SK-N-MC (cell line): ENCODE results near the gene LYZL4.

Experiments used
- DNase-seq: peaks from one replicate; pipeline ENCODE4 v3.0.0-alpha.2; 2011; ENCODE audit warnings: low read depth, low spot score
- H3K27ac ChIP-seq: fragments of 200-600 bp; sonication (generic); 2 replicates; pipeline ENCODE4 v1.5.1; 2016; ENCODE audit warnings: mixed run types
- H3K36me3 ChIP-seq: fragments of 200-600 bp; sonication (generic); 2 replicates; pipeline ENCODE4 v1.6.1; 2017; ENCODE audit warnings: antibody characterized with exemption, low read length, mixed read lengths; ENCODE audit not compliant: insufficient read depth
- H3K4me3 ChIP-seq: fragments of 200-600 bp; sonication (generic); 2 replicates; pipeline ENCODE4 v1.5.1; 2016
- H3K9ac ChIP-seq: fragments of 200-600 bp; sonication (generic); 2 replicates; pipeline ENCODE4 v1.8.0; 2017; ENCODE audit warnings: mixed run types, mixed read lengths; ENCODE audit not compliant: insufficient read length
- H3K9me3 ChIP-seq: fragments of 200-600 bp; sonication (generic); 2 replicates; pipeline ENCODE4 v1.6.1; 2017; ENCODE audit warnings: low read depth, mild to moderate bottlenecking, antibody characterized with exemption, low read length, moderate library complexity, mixed read lengths
- EZH2 ChIP-seq: fragments of 200-600 bp; sonication (generic); IDR thresholded peaks from one replicate; pipeline ENCODE4 v1.6.1; 2017; ENCODE audit warnings: antibody characterized with exemption
- FOXP2 ChIP-seq: optimal IDR thresholded peaks from 2 replicates; pipeline ENCODE3; 2011; ENCODE audit warnings: mild to moderate bottlenecking, moderate library complexity; ENCODE audit not compliant: insufficient read depth; ENCODE audit errors: extremely low read length, control extremely low read depth
- POLR2AphosphoS5 ChIP-seq: IDR thresholded peaks from 2 replicates; pipeline ENCODE4 v1.6.1; 2012; ENCODE audit warnings: mild to moderate bottlenecking, low read depth, low read length, borderline replicate concordance

Gene LYZL4

DNA sequence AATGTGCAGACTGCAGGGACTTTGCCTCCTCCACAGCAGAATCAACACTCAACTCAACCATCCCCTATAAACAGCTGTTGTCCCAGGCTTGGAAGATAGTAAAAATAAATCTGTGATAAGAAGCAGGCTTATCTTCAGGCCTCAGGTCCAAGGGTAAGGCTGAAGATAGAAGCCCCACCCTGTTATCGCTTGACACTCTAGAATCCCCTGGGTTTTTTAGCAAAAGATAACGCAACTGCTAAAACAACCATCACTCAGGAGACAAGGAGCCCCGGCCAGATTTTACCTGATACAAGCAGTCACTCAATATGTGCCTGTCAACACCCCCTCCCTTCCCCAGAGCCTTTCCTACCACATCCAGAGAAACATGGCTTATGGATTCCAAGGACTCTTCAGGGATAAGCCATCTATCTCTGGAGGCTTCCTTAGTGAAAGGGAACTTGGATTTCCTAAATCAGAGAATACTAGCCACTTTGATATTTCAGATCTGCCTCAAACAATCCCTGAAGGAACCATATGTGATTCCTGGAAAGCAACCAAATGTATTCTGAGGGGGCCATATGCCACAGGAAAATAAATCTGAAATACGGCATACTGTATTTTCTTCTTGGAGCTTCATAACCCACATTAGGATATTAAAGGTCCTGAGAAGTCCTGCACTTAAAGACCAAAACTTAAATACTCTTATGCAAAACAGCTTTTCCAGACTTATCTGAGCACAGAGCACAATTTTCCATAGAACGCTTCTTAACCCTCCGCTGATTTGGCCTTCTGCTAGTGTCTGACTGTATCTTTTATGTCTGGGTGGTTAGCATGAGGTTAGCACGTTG, 60.4 kb downstream of the LYZL4 start:
- TF ChIP-seq EZH2 (no peak), POLR2AphosphoS5 (no peak), FOXP2 (no peak)
- H3K4me3 ChIP-seq, result no peak overlapping the region
- H3K9ac ChIP-seq, result no peak overlapping the region
- no peak overlapping the region for H3K27ac ChIP-seq
- no peaks in the 10 kb centered on the region for H3K36me3 ChIP-seq
- no peak for DNase-seq
- H3K9me3 ChIP-seq, result no peaks in the 10 kb centered on the region

DNA sequence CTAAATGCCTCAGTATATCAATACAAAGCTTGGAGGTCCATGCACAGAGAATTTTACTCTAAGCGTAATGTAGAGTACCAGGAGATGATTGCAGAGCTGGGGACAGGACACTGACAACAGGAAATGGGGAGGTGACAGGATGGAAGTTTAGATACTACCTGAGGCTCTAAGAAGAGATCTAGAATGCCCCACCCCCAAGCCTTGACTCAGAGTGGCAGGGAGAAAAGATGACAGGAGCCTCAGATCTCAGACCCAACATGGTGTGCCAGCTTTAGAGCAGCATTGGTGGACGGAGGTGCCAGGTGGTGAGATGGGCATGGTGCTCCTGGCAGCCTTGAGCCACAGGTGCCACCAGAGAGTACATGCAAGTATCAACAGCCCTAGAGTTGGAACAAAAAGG, 62.5 kb downstream of the LYZL4 start:
- no peak for DNase-seq
- Histone ChIP-seq H3K4me3 (no peak overlapping the region), H3K36me3 (no peaks in the 10 kb centered on the region), H3K27ac (no peak overlapping the region), H3K9ac (no peak overlapping the region), H3K9me3 (no peaks in the 10 kb centered on the region)
- TF ChIP-seq POLR2AphosphoS5 (no peak), FOXP2 (no peak), EZH2 (no peak)
